NCI-H1694 (cell line): ENCODE data around the gene RBM48.
"Not testable (repeated sequence)": the region's sequence is repeated elsewhere in the genome, so short reads cannot be mapped to it uniquely, and the experiment has no call there.

Experiments
- DNase-seq: peaks from one replicate; lab custom pipeline; 2025; lab: John Stamatoyannopoulos, UW

Gene RBM48

GRCh38 chr7:92528188-92528957 lies at the start of gene RBM48, which contains the start of gene PEX1:
TSS of gene RBM48 (plus strand) at chr7:92528795. CDS start at chr7:92528814, 19 bp downstream.
TSS of gene PEX1 (minus strand) at chr7:92528520. CDS start at chr7:92528435, 85 bp downstream.
- DNase-seq, result peak; percentile 99

GRCh38 chr7:92479146-92479545 lies 49.4 kb upstream of the RBM48 start:
- DNase-seq, result not testable (repeated sequence)

GRCh38 chr7:92483624-92484023 lies 45.0 kb upstream of the RBM48 start:
- DNase-seq, result not testable (repeated sequence)

GRCh38 chr7:92484226-92484625 lies 44.4 kb upstream of the RBM48 start:
- not testable (repeated sequence) for DNase-seq

- DNase-seq, result no peak
Measured at GRCh38 chr7:92485267-92485892, 43.2 kb upstream of the RBM48 start.

- DNase-seq, result no peak
Measured at GRCh38 chr7:92485974-92486373, 42.6 kb upstream of the RBM48 start.

- no peak for DNase-seq
Measured at GRCh38 chr7:92487804-92488203, 40.8 kb upstream of the RBM48 start.

GRCh38 chr7:92489634-92490033 lies 39.0 kb upstream of the RBM48 start:
- no peak for DNase-seq

- no peak for DNase-seq
Measured at GRCh38 chr7:92496876-92497275, 31.7 kb upstream of the RBM48 start.

- no peak for DNase-seq
Measured at GRCh38 chr7:92498557-92498956, 30.0 kb upstream of the RBM48 start.

- DNase-seq, result no peak
Measured at GRCh38 chr7:92503767-92504166, 24.8 kb upstream of the RBM48 start.

- no peak for DNase-seq
Measured at GRCh38 chr7:92504563-92504962, 24.0 kb upstream of the RBM48 start.

- DNase-seq, result no peak
Measured at GRCh38 chr7:92506363-92506762, 22.2 kb upstream of the RBM48 start.

- no peak for DNase-seq
Measured at GRCh38 chr7:92508946-92509345, 19.6 kb upstream of the RBM48 start.

- no peak for DNase-seq
Measured at GRCh38 chr7:92513167-92513902, 15.3 kb upstream of the RBM48 start.

GRCh38 chr7:92517631-92518030 lies 11.0 kb upstream of the RBM48 start:
- DNase-seq, result no peak

- no peak for DNase-seq
Measured at GRCh38 chr7:92520024-92520423, 8.6 kb upstream of the RBM48 start.

- DNase-seq, result no peak
Measured at GRCh38 chr7:92523110-92523509, 5.5 kb upstream of the RBM48 start.

- peak; percentile 23 for DNase-seq
Measured at GRCh38 chr7:92527300-92528187, 1.1 kb upstream of the RBM48 start.

- no peak for DNase-seq
Measured at GRCh38 chr7:92528958-92529264, 316 bp downstream of the RBM48 start.

GRCh38 chr7:92534572-92534971 lies 6.0 kb downstream of the RBM48 start:
- DNase-seq, result no peak

GRCh38 chr7:92543542-92543941 lies 14.9 kb downstream of the RBM48 start:
- DNase-seq, result not testable (repeated sequence)
